ENCODE results near the gene HECW1.

- no peak for TF ChIP-seq EZH2 (IDR thresholded peaks at IDR 0.05; ENCODE audit: insufficient read depth, poor library complexity, severe bottlenecking)
- no peak for TF ChIP-seq EZH2phosphoT487 (IDR thresholded peaks at IDR 0.05; ENCODE audit: insufficient read depth, low read depth)
These were observed 375.3 kb downstream of the HECW1 start for GRCh38 chr7:43487731-43488073.
